NCI-H146 treated with DMSO at 0.1 percent for 48 hours (cell line): Measurements from ENCODE around the gene STX16.

Experiments
- DNase-seq: peaks from one replicate; lab custom pipeline; 2025; ENCODE audit not compliant: unreplicated experiment; lab: John Stamatoyannopoulos, UW

Gene STX16

GRCh38 chr20:58618351-58619076 is 32.6 kb upstream of the STX16 start:
- DNase-seq = no peak

GRCh38 chr20:58619077-58619863 is 31.8 kb upstream of the STX16 start:
- DNase-seq = peak; percentile 28

GRCh38 chr20:58619864-58620431 is 31.1 kb upstream of the STX16 start:
- DNase-seq = no peak

- DNase-seq = no peak
Measured at GRCh38 chr20:58621906-58622548, 29.1 kb upstream of the STX16 start.

- no peak for DNase-seq
Measured at GRCh38 chr20:58622671-58623578, 28.2 kb upstream of the STX16 start.

GRCh38 chr20:58623579-58624473 is 27.3 kb upstream of the STX16 start:
- DNase-seq = no peak

GRCh38 chr20:58624687-58625086 is 26.4 kb upstream of the STX16 start:
- no peak for DNase-seq

- no peak for DNase-seq
Measured at GRCh38 chr20:58625585-58625984, 25.5 kb upstream of the STX16 start.

GRCh38 chr20:58626051-58626450 is 25.0 kb upstream of the STX16 start:
- no peak for DNase-seq

GRCh38 chr20:58627212-58628072 is 23.6 kb upstream of the STX16 start:
- DNase-seq = no peak

- DNase-seq = no peak
Measured at GRCh38 chr20:58628491-58629214, 22.4 kb upstream of the STX16 start.

- no peak for DNase-seq
Measured at GRCh38 chr20:58629215-58629580, 21.9 kb upstream of the STX16 start.

- DNase-seq = no peak
Measured at GRCh38 chr20:58630063-58630462, 21.0 kb upstream of the STX16 start.

- no peak for DNase-seq
Measured at GRCh38 chr20:58633161-58634053, 17.7 kb upstream of the STX16 start.

- no peak for DNase-seq
Measured at GRCh38 chr20:58634059-58634458, 17.0 kb upstream of the STX16 start.

GRCh38 chr20:58634521-58635278 is 16.4 kb upstream of the STX16 start:
- no peak for DNase-seq
